GM15510 (cell line): ENCODE data around the gene REV1.

ENCODE experiments used
- POLR2A ChIP-seq: IDR thresholded peaks from 3 replicates; pipeline ENCODE4 v1.6.1; 2011; ENCODE audit warnings: borderline replicate concordance; ENCODE audit not compliant: insufficient read length; ENCODE audit errors: extremely low read depth

REV1 gene

DNA sequence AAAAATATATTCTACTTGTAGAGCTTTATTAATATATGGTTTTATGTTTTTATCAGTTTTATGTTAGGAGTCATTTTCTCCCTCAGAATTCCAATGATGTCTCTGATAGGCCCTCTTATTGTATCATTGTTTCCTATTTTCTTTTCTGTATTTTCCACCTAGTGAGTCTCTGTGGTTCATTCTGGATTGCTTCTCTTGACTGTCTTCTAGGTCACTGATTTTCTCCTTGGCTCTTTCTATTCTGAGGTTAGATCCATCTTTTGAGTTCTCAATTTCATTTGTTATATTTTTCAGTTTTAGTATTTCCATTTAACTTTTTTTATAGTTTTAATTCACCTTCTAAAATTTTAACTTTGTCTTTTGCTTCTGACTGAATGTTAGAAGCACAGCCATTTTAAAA, 115.1 kb downstream of the REV1 start:
- TF ChIP-seq POLR2A: no peak

DNA sequence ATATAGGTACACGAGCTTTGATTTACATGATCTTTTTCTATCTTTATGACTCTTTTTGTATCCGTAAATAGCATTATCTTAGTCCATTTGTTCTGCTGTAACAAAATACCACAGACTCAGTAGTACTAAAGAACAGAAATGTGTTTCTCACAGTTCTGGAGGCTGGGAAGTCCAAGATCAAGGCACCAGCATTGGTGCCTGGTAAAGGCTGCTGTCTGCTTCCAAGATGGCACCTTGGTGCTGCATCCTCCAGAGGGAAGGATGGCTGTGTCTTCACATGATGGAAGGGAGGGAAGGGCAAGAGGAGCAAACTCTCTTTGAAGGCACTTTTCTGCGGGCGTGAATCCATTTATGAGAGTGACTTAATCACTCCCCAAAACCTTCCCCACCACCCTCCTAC, 116.7 kb downstream of the REV1 start:
- TF ChIP-seq POLR2A: no peak

DNA sequence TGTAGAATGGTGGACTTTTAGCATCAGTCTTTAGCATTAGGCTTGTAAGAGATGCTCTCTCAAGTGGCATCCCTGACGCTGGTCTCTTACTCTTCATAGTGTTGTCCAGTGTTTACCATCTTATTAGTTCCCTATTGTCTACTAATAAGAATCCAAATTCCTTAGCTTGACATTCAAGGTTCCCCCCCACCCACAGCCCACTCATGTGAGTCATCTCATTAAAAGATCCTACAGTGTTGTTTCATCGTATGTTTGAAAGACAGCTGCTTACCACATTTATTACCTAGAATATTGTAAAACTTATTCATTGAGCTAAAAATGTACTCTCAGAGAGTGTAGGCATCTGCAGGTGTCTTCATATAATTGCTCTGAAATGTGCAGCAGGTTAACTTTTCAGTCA, 124.2 kb downstream of the REV1 start:
- no peak for TF ChIP-seq POLR2A

DNA sequence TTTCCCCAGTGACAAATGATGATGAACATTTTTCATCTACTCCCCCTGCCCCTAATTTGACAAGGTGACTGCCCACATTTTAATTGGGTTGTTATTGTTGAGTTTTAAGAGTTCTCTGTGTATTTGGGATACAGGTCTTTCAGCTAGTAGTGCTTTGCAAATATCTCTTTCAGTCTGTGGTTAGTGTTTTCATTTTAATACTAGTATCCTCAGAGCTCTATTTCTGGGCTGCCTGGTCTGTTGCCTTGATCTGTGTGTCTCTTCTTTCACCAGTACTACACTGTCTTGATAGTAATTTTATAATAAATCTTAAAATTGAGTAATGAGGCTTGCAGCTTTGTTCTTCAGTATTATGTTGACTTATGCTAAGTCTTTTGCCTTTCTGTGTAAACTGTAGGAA, 133.0 kb downstream of the REV1 start:
- no peak for TF ChIP-seq POLR2A

DNA sequence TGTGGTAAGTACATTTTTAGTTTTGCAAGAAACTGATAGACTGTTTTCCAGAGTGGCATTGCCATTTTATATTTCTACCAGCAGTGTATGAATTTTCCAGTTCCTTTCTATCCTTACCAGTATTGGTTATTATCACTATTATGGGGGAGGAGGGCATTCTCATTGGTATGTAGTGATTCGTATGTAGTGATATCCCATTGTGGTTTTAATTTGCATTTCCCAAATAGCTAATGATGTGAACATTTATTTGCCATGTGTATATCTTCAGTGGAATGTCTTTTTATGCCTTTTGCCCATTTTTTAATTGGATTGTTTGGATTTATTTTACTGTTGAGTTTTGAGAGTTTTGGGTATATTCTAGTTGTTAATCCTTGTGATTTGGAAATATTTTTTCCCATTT, 135.7 kb downstream of the REV1 start:
- TF ChIP-seq POLR2A: no peak
